ENCODE data around the gene SCAMP2. TPM values are rescaled to one million over a fixed set of nuclear protein-coding genes. Genes with fewer than 3 reads are reported as not detected.

SCAMP2 gene
- total RNA-seq, 1 donor from 2014 or later, result 93.4 TPM

DNA sequence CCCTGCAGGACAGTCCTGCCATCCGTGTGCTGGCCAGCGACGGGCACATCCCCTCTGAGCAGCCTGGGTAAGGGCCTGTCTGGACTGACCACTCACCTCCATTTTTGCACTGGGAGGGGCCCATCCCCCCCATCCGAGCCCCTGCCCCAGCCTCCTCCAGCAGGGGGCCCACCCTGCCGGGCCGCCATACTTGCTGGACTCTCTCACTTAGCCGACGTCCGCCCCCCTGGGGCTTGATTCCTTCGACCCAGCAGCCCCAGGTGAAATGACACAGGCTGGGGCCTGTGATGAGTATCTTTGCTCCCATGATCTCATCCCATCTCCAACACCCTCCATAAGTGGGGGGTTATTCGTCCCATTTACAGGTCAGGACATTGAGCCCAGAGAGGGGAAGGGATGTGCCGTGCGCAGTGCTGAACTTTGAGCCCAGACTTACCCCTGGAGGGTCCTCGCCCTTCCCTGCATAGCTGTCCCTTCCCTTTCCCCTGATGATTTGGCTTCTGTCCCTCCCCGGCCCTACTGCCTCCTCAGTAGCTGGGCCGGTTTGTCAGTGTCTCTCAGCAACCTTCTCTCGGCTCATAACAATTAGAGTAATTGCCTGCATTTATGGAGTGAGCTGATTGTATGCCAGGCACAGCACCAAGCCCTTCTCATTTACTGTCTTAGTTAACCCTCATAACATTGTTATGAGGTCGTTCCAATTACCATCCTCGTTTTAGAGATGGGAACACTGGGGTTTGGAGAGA is 56.4 kb downstream of the SCAMP2 start:
- TF ChIP-seq, protein P1, sequence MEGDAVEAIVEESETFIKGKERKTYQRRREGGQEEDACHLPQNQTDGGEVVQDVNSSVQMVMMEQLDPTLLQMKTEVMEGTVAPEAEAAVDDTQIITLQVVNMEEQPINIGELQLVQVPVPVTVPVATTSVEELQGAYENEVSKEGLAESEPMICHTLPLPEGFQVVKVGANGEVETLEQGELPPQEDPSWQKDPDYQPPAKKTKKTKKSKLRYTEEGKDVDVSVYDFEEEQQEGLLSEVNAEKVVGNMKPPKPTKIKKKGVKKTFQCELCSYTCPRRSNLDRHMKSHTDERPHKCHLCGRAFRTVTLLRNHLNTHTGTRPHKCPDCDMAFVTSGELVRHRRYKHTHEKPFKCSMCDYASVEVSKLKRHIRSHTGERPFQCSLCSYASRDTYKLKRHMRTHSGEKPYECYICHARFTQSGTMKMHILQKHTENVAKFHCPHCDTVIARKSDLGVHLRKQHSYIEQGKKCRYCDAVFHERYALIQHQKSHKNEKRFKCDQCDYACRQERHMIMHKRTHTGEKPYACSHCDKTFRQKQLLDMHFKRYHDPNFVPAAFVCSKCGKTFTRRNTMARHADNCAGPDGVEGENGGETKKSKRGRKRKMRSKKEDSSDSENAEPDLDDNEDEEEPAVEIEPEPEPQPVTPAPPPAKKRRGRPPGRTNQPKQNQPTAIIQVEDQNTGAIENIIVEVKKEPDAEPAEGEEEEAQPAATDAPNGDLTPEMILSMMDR (IDR thresholded peaks at IDR 0.05; ENCODE audit: insufficient read depth, low read length, poor library complexity, severe bottlenecking), result no peak
- Histone ChIP-seq H3K4me3 (ENCODE audit: low read depth, low read length) (no peak overlapping the region), H3K36me3 (ENCODE audit: control insufficient read depth, insufficient read depth, low read length) (no peaks in the 10 kb centered on the region), H3K27me3 (ENCODE audit: control insufficient read depth, insufficient read depth, low read length) (no peaks in the 10 kb centered on the region)
- DNase-seq (ENCODE audit: low read depth), result no peak

- Histone ChIP-seq H3K4me3 (ENCODE audit: low read depth, low read length) (no peak overlapping the region), H3K27me3 (ENCODE audit: control insufficient read depth, insufficient read depth, low read length) (no peaks in the 10 kb centered on the region), H3K36me3 (ENCODE audit: control insufficient read depth, insufficient read depth, low read length) (no peaks in the 10 kb centered on the region)
- DNase-seq (ENCODE audit: low read depth), result no peak
- TF ChIP-seq, protein P1 (IDR thresholded peaks at IDR 0.05; ENCODE audit: insufficient read depth, low read length, poor library complexity, severe bottlenecking), result no peak
Measured at GRCh38 chr15:74815961-74816360, 57.2 kb downstream of the SCAMP2 start.

- TF ChIP-seq, protein P1 (IDR thresholded peaks at IDR 0.05; ENCODE audit: insufficient read depth, low read length, poor library complexity, severe bottlenecking), result no peak
- Histone ChIP-seq H3K36me3 (ENCODE audit: control insufficient read depth, insufficient read depth, low read length) (no peaks in the 10 kb centered on the region), H3K4me3 (ENCODE audit: low read depth, low read length) (no peak overlapping the region), H3K27me3 (ENCODE audit: control insufficient read depth, insufficient read depth, low read length) (no peaks in the 10 kb centered on the region)
- DNase-seq (ENCODE audit: low read depth), result no peak
Measured at GRCh38 chr15:74815121-74815934, 57.8 kb downstream of the SCAMP2 start.

DNA sequence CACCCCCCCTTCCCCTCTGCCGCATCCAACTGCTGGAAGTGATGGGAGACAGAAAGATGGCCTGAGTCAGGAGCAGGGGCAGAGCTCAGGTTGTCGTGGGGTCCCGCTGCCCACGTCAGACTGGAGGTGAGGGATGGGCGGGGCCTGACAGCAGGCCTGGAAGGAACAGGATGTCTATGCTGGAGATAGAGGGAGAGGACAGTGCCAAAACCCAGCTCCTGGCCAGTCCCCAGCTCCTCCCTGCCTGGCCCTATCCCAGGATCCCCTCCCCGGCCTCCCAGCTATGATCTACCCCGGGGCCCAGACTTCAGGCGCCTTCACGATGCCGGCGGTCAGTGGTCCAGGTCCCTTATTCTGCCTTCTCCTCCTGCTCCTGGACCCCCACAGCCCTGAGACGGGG is 60.6 kb downstream of the SCAMP2 start, which contains the start of gene LMAN1L:
Gene LMAN1L (plus strand): TSS at position 303 of the 400 bp plus-strand sequence. CDS start 20 bp downstream, at position 323.
- DNase-seq (ENCODE audit: low read depth), result no peak
- TF ChIP-seq, protein P1 (IDR thresholded peaks at IDR 0.05; ENCODE audit: insufficient read depth, low read length, poor library complexity, severe bottlenecking), result no peak
- Histone ChIP-seq H3K27me3 (ENCODE audit: control insufficient read depth, insufficient read depth, low read length) (no peaks in the 10 kb centered on the region), H3K4me3 (ENCODE audit: low read depth, low read length) (no peak within 1 kb of the TSS), H3K36me3 (ENCODE audit: control insufficient read depth, insufficient read depth, low read length) (no peaks in the 10 kb centered on the region)

DNA sequence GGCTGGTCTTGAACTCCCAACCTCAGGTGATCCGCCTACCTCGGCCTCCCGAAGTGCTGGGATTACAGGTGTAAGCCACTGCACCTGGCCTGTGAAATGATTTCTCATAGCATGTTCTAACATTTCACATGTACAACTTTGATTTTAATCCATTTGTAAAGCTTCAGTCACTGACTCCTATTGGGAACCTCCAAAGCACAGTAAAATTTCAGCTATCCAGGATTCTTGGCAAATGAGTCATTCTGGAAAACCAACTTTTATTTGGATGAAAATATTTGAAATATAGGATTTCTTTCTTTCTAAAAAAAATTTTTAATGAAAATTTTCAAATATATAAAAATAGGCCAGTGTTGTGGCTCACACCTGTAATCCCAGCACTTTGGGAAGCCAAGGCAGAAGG is 63.2 kb downstream of the SCAMP2 start:
- Histone ChIP-seq H3K27me3 (ENCODE audit: control insufficient read depth, insufficient read depth, low read length) (no peaks in the 10 kb centered on the region), H3K4me3 (ENCODE audit: low read depth, low read length) (no peak overlapping the region), H3K36me3 (ENCODE audit: control insufficient read depth, insufficient read depth, low read length) (no peaks in the 10 kb centered on the region)
- no peak for DNase-seq (ENCODE audit: low read depth)
- TF ChIP-seq, protein P1 (IDR thresholded peaks at IDR 0.05; ENCODE audit: insufficient read depth, low read length, poor library complexity, severe bottlenecking), result no peak

All from kidney epithelial cell (primary cell).